T1000 (cell line): ENCODE measurements around the gene CUL3.
"Not testable (repeated sequence)": the region's sequence is repeated elsewhere in the genome, so short reads cannot be mapped to it uniquely, and the experiment has no call there.

Source experiments
- DNase-seq: peaks from one replicate; lab custom pipeline; 2025; ENCODE audit warnings: mixed read lengths; lab: John Stamatoyannopoulos, UW

Gene CUL3

DNA sequence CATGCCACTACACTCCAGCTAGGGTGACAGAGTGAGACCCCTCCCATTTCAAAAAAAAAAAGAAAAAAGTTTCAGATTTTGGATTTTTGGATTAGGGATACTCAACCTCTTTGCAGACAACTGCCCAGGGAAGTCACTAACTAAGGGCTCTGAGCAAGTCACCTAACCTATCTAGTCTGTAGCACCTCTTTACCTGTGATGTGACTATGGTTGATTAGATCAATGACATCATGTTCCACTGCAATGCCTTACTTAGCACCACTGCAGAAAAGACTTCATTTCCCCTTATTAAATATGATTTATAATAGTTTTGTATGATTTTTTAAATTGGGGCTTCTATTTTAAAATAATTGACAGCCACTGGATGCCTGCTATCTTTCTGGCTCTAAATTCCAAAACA lies 41.2 kb downstream of the CUL3 start:
- DNase-seq: no peak

DNA sequence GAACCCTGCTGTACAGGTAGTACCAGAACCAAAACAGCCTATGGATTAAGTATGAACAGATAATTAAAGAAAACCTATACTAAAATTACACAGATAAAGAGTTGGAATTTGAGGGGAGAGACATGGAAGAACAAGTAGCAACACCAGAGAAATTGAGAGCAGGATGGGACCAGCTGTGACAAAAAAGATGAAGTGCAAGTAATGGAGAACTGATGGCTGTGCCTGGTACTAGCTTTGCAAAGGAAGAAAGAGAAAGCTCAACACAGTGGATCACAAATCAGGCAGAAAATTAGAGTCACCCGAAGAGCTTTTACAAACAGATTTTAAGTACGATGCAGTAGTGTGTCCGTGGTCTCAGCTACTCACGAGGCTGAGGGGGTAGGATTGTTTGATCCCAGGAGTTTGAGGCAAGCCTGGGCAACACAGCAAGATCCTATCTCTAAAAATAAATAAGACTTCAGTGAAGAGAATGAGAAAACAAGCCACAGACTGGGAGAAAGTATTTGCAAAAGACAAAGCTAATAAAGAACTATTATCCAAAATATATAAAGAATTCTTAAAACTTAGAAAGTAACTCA lies 46.5 kb downstream of the CUL3 start:
- DNase-seq: no peak

DNA sequence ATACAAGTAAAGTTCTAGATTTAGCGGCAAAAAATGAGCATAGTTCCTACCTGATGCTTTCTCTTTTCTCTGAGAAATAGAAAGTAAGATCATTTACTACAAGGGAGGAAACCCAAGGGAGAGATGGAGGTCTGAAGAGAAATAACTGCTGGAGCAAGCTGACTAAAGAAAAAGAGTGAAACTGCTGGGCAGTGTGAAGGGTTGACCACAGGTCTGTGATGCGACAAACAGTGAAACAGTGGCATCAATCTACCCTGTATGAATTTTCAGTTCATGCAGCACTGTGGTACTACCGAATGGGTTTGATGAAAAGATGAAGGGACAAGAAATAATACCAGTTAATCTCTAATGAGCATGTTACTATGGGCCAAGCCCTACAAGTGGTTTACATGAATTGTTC lies 52.2 kb downstream of the CUL3 start:
- no peak for DNase-seq

DNA sequence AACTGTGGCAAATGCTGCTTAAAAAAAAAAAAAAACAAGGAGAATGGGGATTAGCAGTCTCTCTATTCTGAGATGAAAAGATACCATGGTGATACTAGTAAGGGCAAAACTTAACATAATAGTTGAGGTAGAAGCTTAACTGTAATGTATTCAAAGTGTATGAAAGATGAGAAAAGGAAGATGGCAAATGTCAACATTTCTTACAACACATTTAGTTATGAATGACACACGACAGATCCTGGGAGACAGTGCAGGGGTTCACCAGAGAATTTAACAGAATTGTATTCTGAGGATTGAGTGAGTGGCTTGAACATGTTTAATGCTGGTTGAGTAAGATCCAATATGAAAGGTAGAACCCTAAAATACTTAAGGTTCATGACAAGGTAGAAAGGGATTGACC lies 52.7 kb downstream of the CUL3 start:
- no peak for DNase-seq

DNA sequence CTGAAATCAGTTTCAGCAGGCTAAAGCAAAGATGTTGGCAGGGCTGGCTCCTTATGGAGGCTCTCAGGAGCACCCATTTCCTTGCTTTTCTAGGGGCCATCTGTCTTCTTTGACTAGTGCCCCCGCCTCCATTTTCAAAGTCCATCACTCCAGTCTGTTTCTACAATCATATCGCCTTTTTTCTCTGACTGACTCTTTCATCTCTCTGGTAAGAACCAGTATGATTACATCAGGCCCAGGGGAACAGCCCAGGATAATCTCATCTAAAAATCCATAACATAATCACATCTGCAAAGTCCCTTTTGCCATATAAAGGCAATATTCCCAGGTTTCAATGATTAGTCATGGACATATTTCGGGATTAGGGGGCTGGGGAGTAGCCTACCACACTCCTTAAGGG lies 57.0 kb downstream of the CUL3 start:
- DNase-seq: no peak

DNA sequence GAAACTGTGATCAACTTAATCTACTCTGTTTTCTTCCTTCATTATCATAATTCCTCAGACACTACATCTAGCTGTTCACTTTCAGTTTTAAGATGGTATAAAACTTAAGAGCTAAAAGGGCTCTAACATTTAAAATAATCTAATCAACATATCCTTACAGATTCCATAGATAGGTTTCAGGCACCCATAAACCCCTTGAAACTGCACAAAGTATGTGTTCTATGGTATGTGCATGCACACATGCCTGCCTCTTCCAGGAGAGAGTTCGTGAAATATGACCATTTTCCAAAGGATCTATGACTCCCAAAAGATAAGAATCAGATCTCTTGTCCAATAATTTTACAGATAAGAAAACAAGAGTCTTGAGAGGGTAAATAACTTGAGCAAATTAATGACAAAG lies 59.4 kb downstream of the CUL3 start:
- no peak for DNase-seq

DNA sequence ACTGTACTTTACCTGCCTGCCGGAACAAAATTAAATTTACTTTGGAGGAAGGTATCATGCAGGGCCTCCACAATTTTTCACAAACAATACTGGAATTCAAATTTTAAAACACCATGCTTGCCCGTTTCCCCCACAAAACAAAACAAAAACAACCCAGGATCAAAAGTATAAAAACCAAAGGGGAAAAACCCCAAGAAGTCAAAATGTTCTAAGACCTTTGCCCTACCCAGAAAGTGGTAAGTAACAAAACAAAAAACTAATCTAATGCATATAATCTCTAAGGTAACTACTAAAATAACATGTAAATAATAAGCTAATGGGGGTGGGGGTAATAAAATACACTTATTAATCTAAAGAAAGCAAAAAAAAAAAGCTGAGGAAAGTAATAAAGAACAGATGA lies 60.5 kb downstream of the CUL3 start:
- no peak for DNase-seq

DNA sequence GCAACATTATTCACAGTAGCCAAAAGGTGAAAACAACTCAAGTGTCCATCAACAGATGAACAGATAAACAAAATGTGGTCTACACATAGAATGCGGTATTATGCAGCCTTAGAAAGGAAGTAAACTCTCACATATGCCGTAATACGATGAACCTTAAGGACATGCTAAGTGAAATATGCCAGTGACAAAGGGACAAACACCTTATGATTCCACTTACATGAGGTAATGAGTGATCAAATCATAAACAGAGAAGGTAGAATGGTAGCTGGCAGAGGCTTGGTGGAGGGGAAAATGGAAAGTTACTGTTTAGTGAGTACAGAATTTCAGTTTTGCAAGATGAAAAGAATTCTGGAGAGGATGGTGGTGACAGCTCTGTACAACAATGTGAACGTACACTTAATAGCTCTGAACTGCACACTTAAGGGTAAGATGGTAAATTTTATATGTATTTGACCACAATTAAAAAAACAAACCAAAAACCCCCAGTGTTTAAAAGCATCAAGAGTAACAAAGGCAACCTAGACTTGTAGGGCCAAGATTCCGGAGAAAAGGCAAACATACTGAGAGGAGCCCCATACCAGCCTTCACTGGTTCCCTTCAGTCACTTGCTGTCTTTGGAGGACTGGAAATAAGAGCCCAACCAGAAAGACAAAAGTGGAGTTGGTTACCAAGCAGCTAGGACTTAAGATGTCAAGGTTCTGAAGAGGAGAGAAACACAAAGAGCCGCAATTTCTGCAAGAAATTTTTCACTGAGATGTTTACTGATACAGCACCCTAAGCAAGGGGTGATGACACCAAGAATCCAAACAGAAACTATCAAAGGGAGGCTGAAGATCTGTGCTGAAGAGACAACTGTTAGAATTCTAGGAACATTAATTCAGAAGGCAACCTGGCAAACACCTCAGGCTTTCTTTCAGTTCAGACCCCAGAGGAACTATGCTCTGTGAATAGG lies 61.3 kb downstream of the CUL3 start:
- no peak for DNase-seq

DNA sequence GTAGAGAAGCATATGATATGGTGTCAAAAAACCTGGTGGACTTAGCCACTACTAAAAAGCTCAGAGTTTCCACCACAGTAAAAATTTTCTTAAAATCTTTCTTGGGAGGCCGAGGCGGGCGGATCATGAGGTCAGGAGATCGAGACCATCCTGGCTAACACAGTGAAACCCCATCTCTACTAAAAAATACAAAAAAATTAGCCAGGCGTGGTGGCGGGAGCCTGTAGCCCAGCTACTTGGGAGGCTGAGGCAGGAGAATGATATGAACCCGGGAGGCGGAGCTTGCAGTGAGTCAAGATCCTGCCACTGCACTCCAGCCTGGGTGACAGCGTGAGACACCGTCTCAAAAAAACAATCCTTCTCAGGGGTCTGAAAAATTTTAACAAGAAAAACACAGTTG lies 62.7 kb downstream of the CUL3 start:
- not testable (repeated sequence) for DNase-seq

DNA sequence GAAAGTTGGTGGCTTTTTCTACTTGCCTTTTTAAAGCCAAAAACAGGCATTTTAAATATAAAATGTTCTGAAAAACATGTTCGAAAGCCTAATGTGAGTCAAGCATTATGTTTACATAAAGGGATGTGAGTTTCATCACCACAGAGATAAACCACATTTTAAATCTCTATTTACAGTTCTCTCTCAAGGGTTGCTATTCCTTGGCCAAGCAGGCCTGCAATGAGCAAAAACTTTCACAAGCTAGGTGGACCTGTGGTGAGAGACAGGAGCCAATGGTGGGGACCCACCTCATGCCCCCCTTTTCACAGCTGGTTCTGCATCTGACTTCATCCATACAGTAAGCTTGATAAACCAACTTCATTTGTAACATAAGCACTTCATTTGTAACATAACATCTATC lies 65.1 kb downstream of the CUL3 start:
- no peak for DNase-seq

DNA sequence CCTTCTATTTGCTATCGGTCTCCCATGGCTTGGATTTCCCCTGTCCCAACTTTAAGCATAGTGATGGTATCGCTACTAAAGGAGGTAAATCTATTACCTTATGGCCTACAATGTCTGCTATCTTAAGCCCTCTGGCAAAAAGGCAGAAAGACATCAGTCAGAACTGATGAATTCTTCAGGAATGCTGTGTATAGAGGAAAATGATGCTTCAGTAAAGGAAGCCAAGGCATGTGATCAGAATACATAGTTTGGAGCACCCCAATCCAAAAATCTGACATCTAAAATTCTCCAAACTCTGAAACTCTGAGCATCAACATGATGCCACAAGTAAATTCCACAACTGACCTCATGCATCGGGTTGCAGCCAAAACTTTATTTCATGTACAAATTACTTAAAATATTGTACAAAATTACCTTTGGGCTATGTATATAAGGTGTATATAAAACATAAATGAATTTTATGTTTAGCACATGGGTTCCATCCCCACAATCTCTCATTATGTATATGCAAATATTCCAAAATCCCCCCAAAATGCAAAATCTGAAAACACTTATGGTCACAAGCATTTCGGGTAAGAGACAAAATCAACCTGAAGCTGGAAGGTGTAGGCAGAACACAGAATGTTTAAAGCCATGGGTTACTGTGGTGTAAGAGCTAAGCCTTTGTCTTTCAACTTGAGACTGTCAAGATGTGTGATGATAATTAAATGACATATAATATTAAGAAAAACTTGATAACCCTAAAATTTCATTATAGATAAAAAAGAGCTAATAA lies 66.2 kb downstream of the CUL3 start:
- DNase-seq: no peak

DNA sequence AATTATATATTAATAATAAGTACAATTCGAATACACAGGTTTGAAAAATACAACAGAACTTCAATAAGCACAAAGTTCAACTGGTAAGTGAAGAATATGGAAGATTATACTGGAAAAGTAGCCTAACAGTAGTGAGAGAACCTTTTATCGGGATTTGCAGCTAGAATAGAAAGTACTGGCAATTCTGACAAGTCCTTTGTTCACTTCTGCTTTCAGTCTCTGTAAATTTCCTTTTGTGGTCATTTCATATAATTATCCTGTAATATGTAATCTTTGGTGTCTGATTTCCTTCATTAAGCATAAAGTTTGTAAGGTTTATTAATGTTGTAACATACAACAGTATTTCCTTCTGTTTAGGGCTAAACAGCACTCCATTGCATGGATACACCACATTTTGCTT lies 67.2 kb downstream of the CUL3 start:
- DNase-seq: no peak

DNA sequence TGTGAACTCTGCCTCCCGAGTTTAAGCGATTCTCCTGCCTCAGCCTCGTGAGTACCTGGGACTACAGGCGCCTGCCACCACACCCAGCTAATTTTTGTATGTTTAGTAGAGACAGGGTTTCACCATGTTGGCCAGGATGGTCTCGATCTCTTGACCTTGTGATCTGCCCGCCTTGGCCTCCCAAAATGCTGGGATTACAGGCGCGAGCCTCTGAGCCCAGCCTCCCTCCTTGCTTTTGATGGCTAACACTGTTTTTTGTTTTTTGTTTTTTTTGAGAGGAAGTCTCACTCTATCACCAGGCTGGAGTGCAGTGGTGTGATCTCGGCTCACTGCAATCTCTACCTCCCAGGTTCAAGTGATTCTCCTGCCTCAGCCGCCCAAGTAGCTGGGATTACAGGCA lies 68.8 kb downstream of the CUL3 start:
- not testable (repeated sequence) for DNase-seq

DNA sequence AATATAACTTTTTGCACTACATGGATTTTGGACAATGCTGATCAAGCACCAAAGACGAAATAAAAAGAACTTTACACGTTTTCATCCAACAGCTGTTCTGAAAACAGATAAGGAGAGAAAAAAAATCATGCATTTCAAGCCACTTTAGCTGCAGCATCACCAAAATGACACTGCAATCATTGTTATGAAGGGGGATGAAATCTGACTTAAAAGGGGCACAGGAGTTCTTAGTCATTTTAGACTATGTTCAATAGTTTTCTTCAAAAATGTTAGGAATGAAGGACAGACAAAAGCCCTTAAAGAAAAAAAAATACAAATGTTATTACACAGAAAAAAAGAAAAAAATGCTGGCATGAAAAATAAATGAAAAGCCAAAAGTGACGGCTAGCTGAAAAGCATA lies 71.2 kb downstream of the CUL3 start:
- no peak for DNase-seq

DNA sequence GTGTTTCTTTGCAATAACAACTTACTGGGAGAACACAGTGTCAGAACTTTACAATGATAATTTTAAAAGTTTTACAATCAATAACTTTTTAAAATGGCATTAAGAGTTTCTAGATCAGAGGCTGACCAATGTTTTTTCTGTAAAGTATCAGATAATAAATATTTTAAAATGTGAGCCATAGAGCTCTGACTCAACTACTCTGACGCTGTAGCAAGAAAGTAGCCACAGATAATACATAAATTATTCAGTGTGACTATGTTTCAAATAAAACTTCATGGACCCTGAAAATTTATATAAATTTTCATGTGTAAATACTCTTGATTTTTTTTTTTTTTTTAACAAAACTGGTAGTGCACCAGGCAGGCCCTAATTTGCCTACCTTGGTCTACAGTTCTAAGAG lies 77.4 kb downstream of the CUL3 start:
- no peak for DNase-seq

DNA sequence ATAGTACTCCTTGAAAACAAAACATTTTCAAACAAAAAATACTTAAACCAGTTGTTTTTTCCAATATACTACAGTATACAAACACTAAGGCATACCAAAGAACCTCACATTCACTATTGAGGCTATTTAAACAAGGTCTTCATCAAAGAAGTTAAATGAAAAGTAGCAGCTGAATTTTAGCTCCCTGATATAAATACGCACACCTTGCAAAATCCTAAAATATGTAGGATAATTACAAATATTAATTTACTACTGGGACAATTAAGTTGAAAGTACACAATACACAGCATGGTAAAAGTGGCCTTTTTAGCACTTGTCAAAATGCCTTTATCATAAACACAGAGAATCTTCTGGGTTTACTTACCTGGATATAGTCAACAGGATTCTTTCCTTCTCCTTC lies 78.7 kb downstream of the CUL3 start:
- no peak for DNase-seq

DNA sequence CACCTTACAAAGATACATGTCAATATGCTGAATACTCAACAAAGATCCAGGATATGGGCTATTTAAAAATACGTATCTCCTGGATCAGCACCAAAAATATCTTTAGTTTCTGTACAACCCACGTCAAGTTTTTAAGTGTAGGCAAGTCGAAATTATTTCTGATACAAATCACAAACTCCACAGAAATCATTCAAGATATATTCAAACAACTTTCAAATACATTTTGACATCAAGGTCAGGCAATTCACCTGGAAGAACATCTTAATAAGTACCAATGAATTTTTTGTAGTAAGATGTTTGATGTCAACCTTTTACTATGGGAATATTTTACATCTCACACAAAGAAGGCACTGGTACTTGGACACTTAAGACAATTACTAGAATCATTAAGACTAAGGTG lies 86.2 kb downstream of the CUL3 start:
- DNase-seq: no peak

DNA sequence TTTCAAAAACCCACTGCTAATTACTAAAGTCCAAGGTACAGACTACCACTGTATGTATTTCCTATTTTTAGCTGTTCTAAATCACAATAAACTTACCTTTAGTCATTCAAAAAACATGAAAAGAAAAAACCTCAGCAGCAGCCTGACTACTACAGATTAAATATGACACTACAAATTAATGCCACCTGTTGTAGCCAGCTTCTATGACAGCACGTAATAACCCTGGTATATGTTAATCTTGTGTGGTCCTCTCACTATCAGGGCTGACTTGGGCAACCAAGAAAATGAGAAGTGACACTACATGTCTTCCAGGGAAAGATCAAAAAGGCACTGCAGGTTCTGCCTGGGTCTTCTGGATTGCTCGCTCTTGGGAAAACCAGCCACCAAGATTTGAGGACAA lies 92.6 kb downstream of the CUL3 start:
- no peak for DNase-seq

DNA sequence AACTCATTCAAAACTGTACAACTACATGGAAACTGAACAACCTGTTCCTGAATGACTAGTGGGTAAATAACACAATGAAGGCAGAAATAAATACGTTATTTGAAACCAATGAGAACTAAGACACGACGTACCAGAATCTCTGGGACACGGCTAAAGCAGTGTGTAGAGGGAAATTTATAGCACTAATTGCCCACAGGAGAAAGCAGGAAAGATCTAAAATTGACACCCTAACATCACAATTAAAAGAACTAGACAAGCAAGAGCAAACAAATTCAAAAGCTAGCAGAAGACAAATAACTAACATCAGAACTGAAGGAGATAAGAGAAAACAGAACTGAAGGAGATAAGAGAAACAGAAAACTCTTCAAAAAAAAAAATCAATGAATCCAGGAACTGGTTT lies 97.2 kb downstream of the CUL3 start:
- DNase-seq: not testable (repeated sequence)

DNA sequence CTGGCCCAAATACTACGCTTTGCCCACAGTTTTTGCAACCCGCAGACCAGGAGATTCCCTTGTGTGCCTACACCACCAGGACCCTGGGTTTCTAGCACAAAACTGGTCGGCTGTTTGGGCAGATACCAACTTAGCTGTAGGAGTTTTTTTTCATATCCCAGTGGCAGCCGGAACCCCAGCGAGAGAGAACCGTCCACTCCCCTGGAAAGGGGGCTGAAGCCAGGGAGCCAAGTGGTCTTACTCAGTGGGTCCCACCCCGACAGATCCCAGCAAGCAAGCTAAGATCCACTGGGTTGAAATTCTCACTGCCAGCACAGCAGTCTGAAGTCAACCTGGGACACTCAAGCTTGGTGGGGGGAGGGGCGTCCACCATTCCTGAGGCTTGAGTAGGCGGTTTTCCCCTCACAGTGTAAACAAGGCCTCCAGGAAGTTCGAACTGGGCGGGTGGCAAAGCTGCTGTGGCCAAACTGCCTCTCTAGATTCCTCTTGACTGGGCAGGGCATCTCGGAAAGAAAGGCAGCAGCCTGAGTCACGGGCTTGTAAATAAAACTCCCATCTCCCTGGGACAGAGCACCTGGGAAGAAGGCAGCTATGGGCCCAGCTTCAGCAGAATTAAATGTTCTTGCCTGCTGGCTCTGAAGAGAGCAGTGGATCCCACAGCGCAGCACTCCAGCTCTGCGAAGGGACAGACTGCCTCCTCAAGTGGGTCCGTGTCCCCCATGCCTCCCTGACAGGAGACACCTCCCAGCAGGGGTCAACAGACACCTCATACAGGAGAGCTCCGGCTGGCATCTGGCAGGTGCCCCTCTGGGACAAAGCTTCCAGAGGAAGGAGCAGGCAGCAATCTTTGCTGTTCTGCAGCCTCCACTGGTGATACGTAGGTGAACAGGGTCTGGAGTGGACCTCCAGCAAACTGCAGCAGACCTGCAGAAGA lies 99.8 kb downstream of the CUL3 start:
- DNase-seq: peak; percentile 92

DNA sequence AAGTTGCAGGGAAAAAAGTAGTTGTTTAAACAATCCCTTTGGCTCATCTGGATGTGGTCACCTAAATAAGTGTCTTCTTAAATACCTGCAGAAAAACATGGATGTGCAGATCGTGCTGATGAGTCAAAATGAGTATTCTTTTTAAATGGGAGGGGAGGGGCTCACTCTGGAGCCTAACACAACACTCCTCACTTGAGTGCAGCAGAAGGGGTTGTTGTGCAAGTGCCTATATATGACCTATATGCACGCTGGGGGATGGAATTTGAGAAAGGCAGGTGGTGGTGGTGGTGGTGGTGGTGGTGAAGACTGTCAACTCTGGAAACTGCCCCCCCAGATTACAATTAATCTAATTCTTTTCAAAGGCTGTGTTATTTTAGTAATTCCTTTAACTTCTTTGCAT lies 105.3 kb downstream of the CUL3 start:
- no peak for DNase-seq

DNA sequence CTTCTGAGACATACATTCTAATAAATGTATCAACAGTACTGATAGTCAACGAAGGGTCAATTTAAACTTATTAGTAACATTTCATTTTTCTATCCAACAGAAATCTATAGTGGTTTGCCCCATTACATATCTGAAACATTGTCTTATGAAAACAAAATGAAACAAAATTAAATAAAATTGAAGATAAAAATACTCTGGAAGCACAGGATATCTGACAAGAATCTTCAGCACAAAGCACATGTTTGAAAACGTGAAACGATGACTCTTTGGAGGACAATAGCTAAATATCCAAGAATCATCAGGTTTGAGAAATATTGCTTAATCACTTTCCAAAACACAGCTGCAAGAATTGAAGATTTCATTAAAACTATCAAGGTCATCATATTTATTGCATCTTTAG lies 112.3 kb downstream of the CUL3 start:
- DNase-seq: no peak
